HEK293T (cell line): ENCODE results near the gene SLC5A9.
"Not testable (repeated sequence)": the region's sequence is repeated elsewhere in the genome, so short reads cannot be mapped to it uniquely, and the experiment has no call there.

Experiments used
- CTCF ChIA-PET: fragments of 350-600 bp; formaldehyde crosslinking; extraction: SDS; loops from one replicate; lab custom pipeline; 2021; ENCODE audit warnings: antibody characterized with exemption, inconsistent platforms; lab: Yijun Ruan, JAX
- POLR2A ChIA-PET: fragments of 350-600 bp; formaldehyde crosslinking; extraction: SDS; loops from one replicate; lab custom pipeline; 2020; ENCODE audit warnings: antibody characterized with exemption, inconsistent platforms; lab: Yijun Ruan, JAX
- DNase-seq: peaks from one replicate; pipeline ENCODE4 v3.0.0; 2012; ENCODE audit warnings: mixed read lengths; ENCODE audit errors: extremely low spot score
- ARNT ChIP-seq: fragments of 450-650 bp; IDR thresholded peaks from 2 replicates; pipeline ENCODE4 v1.6.1; 2017; ENCODE audit warnings: mild to moderate bottlenecking
- BHLHE40 ChIP-seq: fragments of 450-650 bp; IDR thresholded peaks from 2 replicates; pipeline ENCODE4 v1.6.1; 2016; ENCODE audit warnings: mild to moderate bottlenecking, moderate library complexity, borderline replicate concordance
- CTBP1 ChIP-seq: fragments of 450-650 bp; IDR thresholded peaks from 2 replicates; pipeline ENCODE4 v1.6.1; 2016; ENCODE audit warnings: borderline replicate concordance
- ELF4 ChIP-seq: fragments of 450-650 bp; IDR thresholded peaks from 2 replicates; pipeline ENCODE4 v1.6.1; 2017; ENCODE audit warnings: antibody characterized with exemption
- FOXA1 ChIP-seq: fragments of 450-650 bp; IDR thresholded peaks from 2 replicates; pipeline ENCODE4 v1.6.1; 2016; ENCODE audit warnings: mild to moderate bottlenecking
- FOXK2 ChIP-seq: fragments of 450-650 bp; IDR thresholded peaks from 2 replicates; pipeline ENCODE4 v1.6.1; 2016; ENCODE audit warnings: mild to moderate bottlenecking
- FOXM1 ChIP-seq: fragments of 450-650 bp; IDR thresholded peaks from 2 replicates; pipeline ENCODE4 v1.6.1; 2017; ENCODE audit warnings: mild to moderate bottlenecking, borderline replicate concordance
- HDGF ChIP-seq: fragments of 450-650 bp; IDR thresholded peaks from 2 replicates; pipeline ENCODE4 v1.6.1; 2017; ENCODE audit warnings: antibody characterized with exemption, borderline replicate concordance
- L3MBTL2 ChIP-seq: fragments of 450-650 bp; conservative IDR thresholded peaks from 2 replicates; pipeline ENCODE4 v1.6.1; 2016; ENCODE audit warnings: mild to moderate bottlenecking
- LEF1 ChIP-seq: fragments of 450-650 bp; IDR thresholded peaks from 2 replicates; pipeline ENCODE4 v1.6.1; 2017; ENCODE audit warnings: mild to moderate bottlenecking, borderline replicate concordance
- NFRKB ChIP-seq: fragments of 450-650 bp; IDR thresholded peaks from 2 replicates; pipeline ENCODE4 v1.6.1; 2016; ENCODE audit warnings: mild to moderate bottlenecking, moderate library complexity
- PKNOX1 ChIP-seq: fragments of 450-650 bp; IDR thresholded peaks from 2 replicates; pipeline ENCODE4 v1.6.1; 2016
- SP1 ChIP-seq: fragments of 450-650 bp; IDR thresholded peaks from 2 replicates; pipeline ENCODE4 v1.6.1; 2017
- SUZ12 ChIP-seq: fragments of 450-650 bp; IDR thresholded peaks from 2 replicates; pipeline ENCODE4 v1.6.1; 2016; ENCODE audit warnings: mild to moderate bottlenecking
- TARDBP ChIP-seq: fragments of 450-650 bp; IDR thresholded peaks from 2 replicates; pipeline ENCODE4 v1.6.1; 2016
- ZNF384 ChIP-seq: fragments of 450-650 bp; IDR thresholded peaks from 2 replicates; pipeline ENCODE4 v1.6.1; 2016

The SLC5A9 gene

GRCh38 chr1:48208251-48208650 is 14.3 kb upstream of the SLC5A9 start:
- TF ChIP-seq NFRKB, result no peak
- TF ChIP-seq FOXA1, result no peak
- TF ChIP-seq ELF4, result no peak
- no peak for TF ChIP-seq SP1
- no peak for TF ChIP-seq L3MBTL2
- TF ChIP-seq LEF1, result no peak
- DNase-seq, result no peak
- ChIA-PET POLR2A (no interaction called here), CTCF (no interaction called here)

- DNase-seq, result no peak
- TF ChIP-seq SUZ12 (no peak), FOXK2 (no peak), HDGF (no peak), TARDBP (no peak), ELF4 (no peak), ARNT (no peak), PKNOX1 (no peak), FOXM1 (no peak), LEF1 (no peak), SP1 (no peak), BHLHE40 (no peak), CTBP1 (no peak), L3MBTL2 (no peak), NFRKB (no peak), ZNF384 (no peak), FOXA1 (no peak)
- ChIA-PET CTCF (no interaction called here), POLR2A (no interaction called here)
These were observed 13.9 kb upstream of the SLC5A9 start for GRCh38 chr1:48208652-48209051.

- POLR2A ChIA-PET, CTCF ChIA-PET, DNase-seq: not testable (repeated sequence)
These were observed 9.1 kb upstream of the SLC5A9 start for GRCh38 chr1:48213462-48213861.

- POLR2A ChIA-PET, DNase-seq, CTCF ChIA-PET: not testable (repeated sequence)
These were observed 8.2 kb upstream of the SLC5A9 start for GRCh38 chr1:48214366-48214765.

- DNase-seq, result no peak
- TF ChIP-seq HDGF, result no peak
- POLR2A ChIA-PET, result no interaction called here
- CTCF ChIA-PET, result no interaction called here
These were observed 7.7 kb upstream of the SLC5A9 start for GRCh38 chr1:48214820-48215219.

- CTCF ChIA-PET, result no interaction called here
- no peak for TF ChIP-seq FOXA1
- TF ChIP-seq HDGF, result no peak
- TF ChIP-seq LEF1, result no peak
- TF ChIP-seq FOXK2, result no peak
- TF ChIP-seq BHLHE40, result no peak
- TF ChIP-seq PKNOX1, result no peak
- no peak for TF ChIP-seq ARNT
- TF ChIP-seq ELF4, result no peak
- TF ChIP-seq ZNF384, result no peak
- TF ChIP-seq SP1, result no peak
- no peak for TF ChIP-seq TARDBP
- TF ChIP-seq L3MBTL2, result no peak
- no peak for TF ChIP-seq NFRKB
- no peak for TF ChIP-seq FOXM1
- TF ChIP-seq CTBP1, result no peak
- no peak for TF ChIP-seq SUZ12
- no peak for DNase-seq
- POLR2A ChIA-PET, result no interaction called here
These were observed 7.3 kb upstream of the SLC5A9 start for GRCh38 chr1:48215222-48215621.

- TF ChIP-seq ARNT (no peak), CTBP1 (no peak), FOXM1 (no peak), LEF1 (no peak), HDGF (no peak), L3MBTL2 (no peak), FOXA1 (no peak), TARDBP (no peak), FOXK2 (no peak), SP1 (no peak), NFRKB (no peak), ZNF384 (no peak), BHLHE40 (no peak), PKNOX1 (no peak), SUZ12 (no peak), ELF4 (no peak)
- ChIA-PET POLR2A (no interaction called here), CTCF (interaction anchor here (0.6 to 1.5 kb wide), 2 partner anchors 19 to 122 kb away, joined by 3 read pairs; no protein-coding TSS in a partner anchor)
- DNase-seq, result no peak
These were observed 6.6 kb upstream of the SLC5A9 start for GRCh38 chr1:48215889-48216288.
